CD14-positive monocyte (primary cell): Measurements from ENCODE around the gene DOCK4. TPM values are rescaled to one million over a fixed set of nuclear protein-coding genes. Genes with fewer than 3 reads are reported as not detected.
"Not testable (repeated sequence)": the region's sequence is repeated elsewhere in the genome, so short reads cannot be mapped to it uniquely, and the experiment has no call there.

Experiments used
- DNase-seq, 3 donors: peaks; one replicate each; pipeline ENCODE4 v3.0.0-alpha.2; 2011 to 2022
- H2AFZ ChIP-seq: 2 replicates; pipeline ENCODE4 v1.6.0; 2012; ENCODE audit warnings: mild to moderate bottlenecking, low read depth, low read length, inconsistent platforms; ENCODE audit not compliant: insufficient read depth, poor library complexity, severe bottlenecking
- H3K27ac ChIP-seq, 2 donors: 1 replicate in 1 of 2; 2 replicates in 1 of 2; pipeline ENCODE4 v1.5.1; 2012 to 2013; ENCODE audit warnings: low read length in 2 of 2, control low read depth in 1 of 2, inconsistent platforms in 1 of 2, low read depth in 1 of 2, mild to moderate bottlenecking in 1 of 2
- H3K27me3 ChIP-seq, 2 donors: one replicate each; pipeline versions ENCODE4 v1.6.0 to v1.6.1; 2011 to 2013; ENCODE audit warnings: low read length in 2 of 2; ENCODE audit not compliant: control insufficient read depth in 2 of 2, insufficient read depth in 2 of 2
- H3K36me3 ChIP-seq, 2 donors: replicated peaks in 1 of 2; 1 replicate in 1 of 2; 2 replicates in 1 of 2; pipeline versions ENCODE4 v1.5.1 to v1.6.1; 2012 to 2013; ENCODE audit warnings: low read length in 2 of 2, control low read depth in 1 of 2, inconsistent platforms in 1 of 2, mild to moderate bottlenecking in 1 of 2; ENCODE audit not compliant: insufficient read depth in 2 of 2, control insufficient read depth in 1 of 2
- H3K4me1 ChIP-seq, 2 donors: 1 replicate in 1 of 2; 2 replicates in 1 of 2; pipeline versions ENCODE4 v1.5.1 to v1.6.1; 2012 to 2013; ENCODE audit warnings: low read length in 2 of 2, control low read depth in 1 of 2, inconsistent platforms in 1 of 2, mild to moderate bottlenecking in 1 of 2, moderate library complexity in 1 of 2; ENCODE audit not compliant: insufficient read depth in 2 of 2, control insufficient read depth in 1 of 2
- H3K4me2 ChIP-seq: replicated peaks from 2 replicates; pipeline ENCODE3; 2012; ENCODE audit warnings: low read length, moderate library complexity, mild to moderate bottlenecking; ENCODE audit not compliant: poor library complexity, severe bottlenecking; ENCODE audit errors: extremely low read depth
- H3K4me3 ChIP-seq, 3 experiments: fragments of 200-600 bp in 1 of 3; sonication (generic) in 1 of 3; replicated peaks in 1 of 3; 1 replicate in 2 of 3; 2 replicates in 1 of 3; pipeline ENCODE4 v1.5.1; 2011 to 2013; ENCODE audit warnings: low read length in 3 of 3, mild to moderate bottlenecking in 3 of 3, control low read depth in 2 of 3, low read depth in 2 of 3, inconsistent platforms in 1 of 3, moderate library complexity in 1 of 3
- H3K79me2 ChIP-seq: 2 replicates; pipeline ENCODE4 v1.6.0; 2012; ENCODE audit warnings: mild to moderate bottlenecking, control low read depth, inconsistent platforms, low read length, moderate library complexity; ENCODE audit not compliant: insufficient read depth
- H3K9ac ChIP-seq: 2 replicates; pipeline ENCODE4 v1.6.0; 2017; ENCODE audit warnings: low read length, mild to moderate bottlenecking; ENCODE audit not compliant: insufficient read depth, poor library complexity, severe bottlenecking
- H3K9me3 ChIP-seq, 2 donors: replicated peaks in 1 of 2; 1 replicate in 1 of 2; 2 replicates in 1 of 2; pipeline versions ENCODE4 v1.5.1 to v1.6.1; 2012 to 2013; ENCODE audit warnings: low read length in 2 of 2, control low read depth in 1 of 2; ENCODE audit not compliant: control insufficient read depth in 1 of 2, insufficient read depth in 1 of 2
- H4K20me1 ChIP-seq: 2 replicates; pipeline ENCODE4 v1.6.0; 2012; ENCODE audit warnings: mild to moderate bottlenecking, low read length, control low read depth, moderate library complexity; ENCODE audit not compliant: insufficient read depth
- H3K27ac Mint-ChIP-seq, 7 donors: one replicate each; pipeline ENCODE4 v1.8.0; 2020; ENCODE audit warnings: mild to moderate bottlenecking in 7 of 7, mixed read lengths in 7 of 7, moderate library complexity in 6 of 7, inconsistent platforms in 2 of 7
- H3K27me3 Mint-ChIP-seq, 3 donors: one replicate each; pipeline ENCODE4 v1.8.0; 2021 to 2022; ENCODE audit warnings: low read depth in 3 of 3, mild to moderate bottlenecking in 3 of 3, mixed read lengths in 3 of 3, moderate library complexity in 3 of 3, inconsistent platforms in 1 of 3
- H3K36me3 Mint-ChIP-seq, 2 donors: one replicate each; pipeline ENCODE4 v1.8.0; 2020; ENCODE audit warnings: mixed read lengths in 2 of 2, inconsistent platforms in 1 of 2, mild to moderate bottlenecking in 1 of 2
- H3K4me1 Mint-ChIP-seq: one replicate; pipeline ENCODE4 v1.8.0; 2020; ENCODE audit warnings: mild to moderate bottlenecking, mixed read lengths
- H3K4me3 Mint-ChIP-seq, 2 donors: one replicate each; pipeline ENCODE4 v1.8.0; 2020; ENCODE audit warnings: mild to moderate bottlenecking in 2 of 2, mixed read lengths in 2 of 2, moderate library complexity in 1 of 2
- H3K9me3 Mint-ChIP-seq, 7 donors: one replicate each; pipeline ENCODE4 v1.8.0; 2020 to 2022; ENCODE audit warnings: mixed read lengths in 7 of 7, mild to moderate bottlenecking in 6 of 7, moderate library complexity in 6 of 7, inconsistent platforms in 2 of 7
- CTCF ChIP-seq: fragments of 200-600 bp; IDR thresholded peaks from one replicate; pipeline ENCODE4 v1.8.0; 2022; ENCODE audit warnings: antibody characterized with exemption, mild to moderate bottlenecking
- WGBS: methylation state at CpG from one replicate; pipeline ENCODE4 v1.1.5; 2013; ENCODE audit warnings: missing lambda C conversion rate; ENCODE audit not compliant: insufficient coverage; 5-methylcytosine and 5-hydroxymethylcytosine counted together
- intact Hi-C, 2 donors: fragments of 100-400 bp; cut with micrococcal nuclease; formaldehyde crosslinking; loops; one replicate each; pipeline versions ENCODE4 v1.15.0 to v1.15.1; 2023
- polyA plus RNA-seq, 3 donors: library from polyadenylated mRNA; depleted of rRNA in 1 of 3; unstranded in 2 of 3; stranded (reverse) in 1 of 3; fragments of 300-500 nt in 2 of 3; fragments of >200 nt in 1 of 3; fragmentation: Illumina TruSeq in 2 of 3; gene quantifications; 1 replicate in 2 of 3; 2 replicates in 1 of 3; pipeline ENCODE4 v1.2.3, GENCODE V29; 2012 to 2021

The DOCK4 gene
- polyA plus RNA-seq, 3 donors: 1.3 to 5.0 (median 2.7) TPM

DNA sequence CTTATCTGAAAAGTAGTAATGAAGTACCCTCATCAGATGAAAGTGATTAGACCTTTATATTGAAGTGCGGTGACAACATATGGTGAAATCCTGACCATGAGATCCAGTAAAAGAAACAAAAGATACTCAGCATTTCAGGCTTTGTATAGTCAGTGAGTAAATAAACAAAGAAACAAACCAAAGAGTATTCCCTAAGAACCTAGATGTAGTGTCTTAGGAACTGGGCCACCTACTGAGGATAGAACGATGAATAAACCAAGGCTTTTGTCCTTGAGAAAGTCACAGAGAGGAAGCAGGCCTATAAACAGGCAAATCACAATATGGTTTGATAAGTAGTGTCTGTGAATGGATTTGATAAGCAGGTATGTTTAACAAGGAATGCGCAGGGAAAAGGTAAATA lies 46.5 kb upstream of the DOCK4 start:
- Histone ChIP-seq H3K4me2 (no peak overlapping the region), H4K20me1 (peaks cover 59% of the 10 kb centered on the region), H3K79me2 (no peaks in the 10 kb centered on the region), H3K27ac (no peak overlapping the region), H3K4me1 (no peaks in the 10 kb centered on the region), H3K4me3 (no peak overlapping the region), H3K36me3 (no peaks in the 10 kb centered on the region), H3K9me3 (no peaks in the 10 kb centered on the region), H3K27me3 (no peaks in the 10 kb centered on the region), H3K9ac (no peak overlapping the region), H2AFZ (no peak overlapping the region)
- H3K4me1 Mint-ChIP-seq: peaks cover 5% of the 10 kb centered on the region
- H3K36me3 Mint-ChIP-seq: no peaks in the 10 kb centered on the region
- DNase-seq: no peak
- peaks cover 0 to 3% (median 0%) of the 10 kb centered on the region in 7 donors for H3K9me3 Mint-ChIP-seq
- peaks cover 0 to 3% (median 1%) of the 10 kb centered on the region in 3 donors for H3K27me3 Mint-ChIP-seq
- H3K27ac Mint-ChIP-seq: no peak overlapping the region
- TF ChIP-seq CTCF: no peak
- intact Hi-C loops: no loop called here
- H3K4me3 Mint-ChIP-seq: no peak overlapping the region
- 100% methylated on average over 1 of the region's 3 CpGs for WGBS

DNA sequence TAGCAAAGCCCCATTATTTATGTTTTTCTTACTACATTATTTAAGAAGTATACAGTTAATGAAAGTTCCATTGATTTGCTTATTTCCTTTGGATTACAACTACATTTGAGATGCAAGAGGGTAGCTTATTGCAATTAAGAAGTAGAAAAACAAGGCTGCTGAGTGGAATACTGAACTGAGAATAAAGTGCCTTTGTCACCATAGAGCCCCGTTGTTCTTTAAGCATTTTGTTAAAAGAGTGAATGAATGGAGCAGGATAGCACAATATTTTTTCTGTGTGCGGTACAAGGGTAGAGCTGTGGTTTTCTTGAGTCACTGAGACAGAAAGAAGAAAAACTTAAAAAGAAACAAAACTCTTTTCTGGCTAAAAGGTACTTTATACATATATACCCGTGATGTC lies 45.9 kb upstream of the DOCK4 start:
- Mint-ChIP-seq H3K9me3 (peaks cover 0 to 4% (median 0%) of the 10 kb centered on the region in 7 donors), H3K27me3 (peaks cover 0 to 3% (median 1%) of the 10 kb centered on the region in 3 donors), H3K27ac (no peak overlapping the region), H3K4me3 (no peak overlapping the region), H3K36me3 (no peaks in the 10 kb centered on the region), H3K4me1 (peaks cover 5% of the 10 kb centered on the region)
- TF ChIP-seq CTCF: no peak
- intact Hi-C loops: no loop called here
- no peak for DNase-seq
- Histone ChIP-seq H3K4me2 (no peak overlapping the region), H3K79me2 (no peaks in the 10 kb centered on the region), H3K27ac (no peak overlapping the region), H3K27me3 (no peaks in the 10 kb centered on the region), H3K9ac (no peak overlapping the region), H4K20me1 (peaks cover 60% of the 10 kb centered on the region), H3K4me1 (no peaks in the 10 kb centered on the region), H3K9me3 (no peaks in the 10 kb centered on the region), H2AFZ (no peak overlapping the region), H3K4me3 (no peak overlapping the region), H3K36me3 (no peaks in the 10 kb centered on the region)
- no CpG with 5 or more reads among the region's 3 CpGs for WGBS

DNA sequence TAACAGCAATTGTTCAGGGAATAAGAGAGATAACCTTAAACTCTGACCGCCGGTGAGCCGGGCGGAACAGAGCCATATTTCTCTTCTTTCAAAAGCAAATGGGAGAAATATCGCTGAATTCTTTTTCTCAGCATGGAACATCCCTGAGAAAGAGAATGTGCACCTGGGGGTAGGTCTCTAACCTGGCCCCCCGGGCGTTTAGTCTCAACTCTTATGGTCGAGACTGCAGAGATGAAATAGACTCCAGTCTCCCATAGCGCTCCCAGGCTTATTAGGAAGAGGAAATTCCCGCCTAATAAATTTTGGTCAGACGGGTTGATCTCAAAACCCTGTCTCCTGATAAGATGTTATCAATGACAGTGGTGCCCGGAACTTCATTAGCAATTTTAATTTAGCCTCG lies 43.8 kb upstream of the DOCK4 start:
- H3K4me1 ChIP-seq, H3K36me3 ChIP-seq, H3K9ac ChIP-seq, H3K4me3 ChIP-seq, H3K4me2 ChIP-seq, H3K27me3 Mint-ChIP-seq, H3K9me3 Mint-ChIP-seq, DNase-seq, H2AFZ ChIP-seq, intact Hi-C loops, H3K4me3 Mint-ChIP-seq, H3K79me2 ChIP-seq, H3K9me3 ChIP-seq, H3K4me1 Mint-ChIP-seq, H3K27ac ChIP-seq, H3K36me3 Mint-ChIP-seq, H3K27me3 ChIP-seq, H3K27ac Mint-ChIP-seq: not testable (repeated sequence)
- no CpG with 5 or more reads among the region's 13 CpGs for WGBS
- H4K20me1 ChIP-seq: peaks cover 42% of the 10 kb centered on the region
